Loucy (cell line): ENCODE measurements around the gene MBP.

ENCODE experiments used
- CTCF ChIP-seq: fragments of 200-600 bp; sonication (generic); conservative IDR thresholded peaks from 2 replicates; pipeline ENCODE4 v1.5.1; 2014; ENCODE audit warnings: mild to moderate bottlenecking, antibody characterized with exemption, low read length
- EZH2phosphoT487 ChIP-seq: fragments of 200-600 bp; IDR thresholded peaks from 2 replicates; pipeline ENCODE4 v1.6.1; 2018; ENCODE audit warnings: antibody characterized with exemption, mild to moderate bottlenecking, moderate library complexity, borderline replicate concordance

DNA sequence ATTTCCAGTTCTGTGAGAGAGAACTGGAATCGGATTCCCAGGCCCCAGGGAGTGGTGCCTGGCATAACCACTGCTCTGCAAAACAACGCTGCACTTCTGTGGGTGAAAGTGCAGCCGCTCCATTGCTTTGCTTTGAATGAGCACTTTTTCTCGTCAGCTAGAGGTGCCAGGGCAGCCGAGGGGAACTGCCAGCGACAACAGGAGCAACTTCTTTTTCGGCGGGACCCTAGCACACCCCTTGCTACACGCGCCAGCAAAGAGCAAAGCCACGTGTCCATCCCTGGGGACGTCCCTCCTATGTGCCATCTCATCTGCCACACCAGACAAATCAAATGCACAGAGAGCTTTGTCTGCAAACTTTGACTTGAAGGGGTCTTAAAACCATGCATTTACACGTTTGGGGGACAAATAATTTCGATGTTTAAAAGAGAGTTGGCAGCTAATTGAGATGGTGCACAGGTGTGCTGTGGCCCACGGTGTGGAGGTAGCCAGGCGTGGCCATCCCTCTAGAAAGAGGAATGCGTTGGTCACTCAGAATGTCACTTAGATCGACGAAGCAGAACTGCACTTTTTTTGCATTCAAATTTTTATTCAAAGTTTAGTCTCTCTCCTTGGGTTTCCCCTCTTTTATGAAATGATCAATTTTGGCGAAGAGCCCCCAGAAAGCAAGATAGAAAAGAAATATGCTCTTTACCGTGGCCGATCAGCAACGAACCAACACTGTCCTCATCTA lies 151.8 kb downstream of the MBP start:
- TF ChIP-seq CTCF (no peak), EZH2phosphoT487 (no peak)
